ENCODE results near the gene VTI1A.

VTI1A gene

DNA sequence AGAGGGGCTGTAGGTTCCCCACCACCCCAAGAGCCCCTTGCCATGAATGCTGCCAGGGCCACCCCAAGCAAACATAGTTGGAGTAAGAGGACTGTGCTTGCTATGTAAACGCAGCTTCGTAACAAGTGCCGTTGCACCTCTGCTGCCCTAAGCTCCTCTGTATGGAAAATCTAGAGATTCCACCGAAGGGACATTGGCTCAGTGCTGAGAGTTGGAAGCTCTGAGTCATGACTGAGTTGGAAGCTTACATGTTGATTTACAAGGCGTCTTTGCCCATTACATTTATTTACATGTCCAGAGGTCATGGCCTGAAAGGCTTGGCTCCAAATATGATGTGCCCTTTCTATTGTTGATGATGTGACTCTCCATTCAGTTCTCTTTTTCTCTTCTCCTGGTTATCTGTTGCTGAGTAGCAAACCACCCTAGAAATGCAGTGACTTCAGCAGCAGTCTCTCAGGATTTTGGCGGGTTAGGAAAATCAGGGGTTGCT, 270.0 kb downstream of the VTI1A start:
- Histone ChIP-seq H3K9me3 (ENCODE audit: control insufficient read depth, insufficient read depth, low read depth, low read length) (no peaks in the 10 kb centered on the region), H3K27ac (ENCODE audit: extremely low read depth, low read depth, low read length) (no peak overlapping the region), H3K4me1 (ENCODE audit: control insufficient read depth, insufficient read depth, low read length) (no peaks in the 10 kb centered on the region), H3K36me3 (ENCODE audit: control insufficient read depth in 2 of 2, insufficient read depth in 1 of 2, low read length in 2 of 2) (no peaks in the 10 kb centered on the region), H3K4me3 (ENCODE audit: low read depth, low read length) (no peak overlapping the region)
- CTCF ChIA-PET, result no interaction called here
- POLR2A ChIA-PET, result no interaction called here
- no peak for TF ChIP-seq ZNF132 (tag by site-specific recombination; IDR thresholded peaks at IDR 0.05; ENCODE audit: borderline replicate concordance)
- TF ChIP-seq GLI2 (tag by site-specific recombination; IDR thresholded peaks at IDR 0.05; ENCODE audit: borderline replicate concordance, low read depth), result no peak
- TF ChIP-seq ZNF837 (tag by site-specific recombination; IDR thresholded peaks at IDR 0.05), result no peak
- no peak for TF ChIP-seq ZNF843 (tag by site-specific recombination; IDR thresholded peaks at IDR 0.05)
- no peak for TF ChIP-seq ZNF664 (tag by site-specific recombination; IDR thresholded peaks at IDR 0.05)
- no peak for TF ChIP-seq ZBTB8A (tag by site-specific recombination; IDR thresholded peaks at IDR 0.05)
- no peak for TF ChIP-seq FEZF1 (tag by site-specific recombination; IDR thresholded peaks at IDR 0.05)
- TF ChIP-seq ZEB2 (tag by site-specific recombination; IDR thresholded peaks at IDR 0.05), result no peak
- TF ChIP-seq GFI1B (tag by site-specific recombination; IDR thresholded peaks at IDR 0.05), result no peak
- no peak for TF ChIP-seq ZFHX2 (tag by site-specific recombination; conservative IDR thresholded peaks at IDR 0.05)
- TF ChIP-seq ZBTB48 (tag by site-specific recombination; IDR thresholded peaks at IDR 0.05), result no peak
- no peak for TF ChIP-seq ZNF529 (tag by site-specific recombination; IDR thresholded peaks at IDR 0.05; ENCODE audit: insufficient replicate concordance)
- no peak for TF ChIP-seq ZNF24 (tag by site-specific recombination; IDR thresholded peaks at IDR 0.05)
- no peak for TF ChIP-seq KLF10 (tag by site-specific recombination; IDR thresholded peaks at IDR 0.05)
- no peak for TF ChIP-seq ZNF629 (tag by site-specific recombination; IDR thresholded peaks at IDR 0.05)
- TF ChIP-seq KLF9 (tag by site-specific recombination; IDR thresholded peaks at IDR 0.05; ENCODE audit: low read depth), result no peak

DNA sequence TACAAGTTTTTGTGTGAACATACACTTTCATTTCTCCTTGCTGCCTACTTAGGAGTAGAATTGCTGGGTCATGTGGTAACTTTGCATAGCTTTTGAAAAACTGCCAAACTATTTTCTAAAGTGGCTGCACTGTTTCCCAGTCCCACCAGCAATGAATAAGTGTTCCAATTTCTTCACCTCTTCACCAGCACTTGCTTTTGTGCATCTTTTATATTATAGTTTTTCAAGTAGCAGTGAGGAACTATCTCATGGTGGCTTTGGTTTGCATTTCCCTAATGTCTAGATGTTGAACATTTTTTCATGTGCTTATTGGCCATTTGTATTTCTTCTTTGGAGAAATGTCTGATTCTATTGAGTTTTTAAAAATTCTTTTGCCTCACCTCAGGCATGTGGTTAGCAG, 273.2 kb downstream of the VTI1A start:
- ChIA-PET POLR2A (no interaction called here), CTCF (interaction anchor here (0.9 to 1.9 kb wide), 4 partner anchors 9 to 112 kb away, joined by 3 to 13 read pairs (median 4); no protein-coding TSS in a partner anchor)
- no peak for TF ChIP-seq ZNF16 (tag by site-specific recombination; IDR thresholded peaks at IDR 0.05; ENCODE audit: low read depth)
- peak; percentile 96 for TF ChIP-seq ZNF184 (tag by site-specific recombination; IDR thresholded peaks at IDR 0.05)
- Histone ChIP-seq H3K4me3 (ENCODE audit: low read depth, low read length) (no peak overlapping the region), H3K27ac (ENCODE audit: extremely low read depth, low read depth, low read length) (no peak overlapping the region), H3K4me1 (ENCODE audit: control insufficient read depth, insufficient read depth, low read length) (0 out of 2 replicates have a peak, but pooled peaks cover 3% of the 10 kb centered on the region), H3K36me3 (ENCODE audit: control insufficient read depth in 2 of 2, insufficient read depth in 1 of 2, low read length in 2 of 2) (no peaks in the 10 kb centered on the region), H3K9me3 (ENCODE audit: control insufficient read depth, insufficient read depth, low read depth, low read length) (no peaks in the 10 kb centered on the region)

DNA sequence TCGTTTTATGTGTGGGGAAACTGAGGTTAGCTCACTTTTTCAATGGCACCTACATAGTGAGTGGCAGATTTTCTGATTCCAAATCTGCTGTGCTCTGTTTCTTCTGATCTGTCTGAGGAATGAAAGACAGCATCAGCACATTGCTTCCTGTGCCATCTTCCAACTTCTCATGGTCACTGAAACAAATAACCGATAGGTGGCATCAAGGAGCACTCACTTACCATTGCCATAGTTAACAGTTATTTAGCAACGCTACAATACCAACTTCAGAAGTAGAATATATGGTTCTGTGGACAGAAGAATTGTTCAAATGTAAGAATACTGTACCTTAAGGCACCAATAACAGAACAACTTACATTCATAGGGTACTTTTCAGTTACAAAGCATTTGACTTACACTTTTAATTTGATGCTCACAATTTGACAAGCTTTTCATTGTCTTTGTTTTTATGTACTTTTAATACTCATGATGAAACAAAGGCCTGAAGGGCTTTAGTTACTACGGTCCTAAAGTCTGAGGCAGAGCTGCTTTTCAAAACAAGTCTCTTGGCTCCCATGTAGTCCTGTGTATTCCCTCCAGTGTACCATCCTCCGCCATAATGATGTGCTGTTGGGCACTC, 274.2 kb downstream of the VTI1A start:
- TF ChIP-seq ZNF654 (tag by site-specific recombination; IDR thresholded peaks at IDR 0.05; ENCODE audit: low read depth) (peak; percentile 7; the same call in 1 of the 2 replicates), KLF10 (tag by site-specific recombination; IDR thresholded peaks at IDR 0.05) (no peak)
- TF ChIP-seq, protein P1, sequence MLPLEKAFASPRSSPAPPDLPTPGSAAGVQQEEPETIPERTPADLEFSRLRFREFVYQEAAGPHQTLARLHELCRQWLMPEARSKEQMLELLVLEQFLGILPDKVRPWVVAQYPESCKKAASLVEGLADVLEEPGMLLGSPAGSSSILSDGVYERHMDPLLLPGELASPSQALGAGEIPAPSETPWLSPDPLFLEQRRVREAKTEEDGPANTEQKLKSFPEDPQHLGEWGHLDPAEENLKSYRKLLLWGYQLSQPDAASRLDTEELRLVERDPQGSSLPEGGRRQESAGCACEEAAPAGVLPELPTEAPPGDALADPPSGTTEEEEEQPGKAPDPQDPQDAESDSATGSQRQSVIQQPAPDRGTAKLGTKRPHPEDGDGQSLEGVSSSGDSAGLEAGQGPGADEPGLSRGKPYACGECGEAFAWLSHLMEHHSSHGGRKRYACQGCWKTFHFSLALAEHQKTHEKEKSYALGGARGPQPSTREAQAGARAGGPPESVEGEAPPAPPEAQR (tag by site-specific recombination; IDR thresholded peaks at IDR 0.05), result no peak
- ChIA-PET POLR2A (no interaction called here), CTCF (interaction anchor here (0.6 to 1.9 kb wide), 10 partner anchors 8 to 353 kb away, joined by 3 to 13 read pairs (median 3); no protein-coding TSS in a partner anchor)
- Histone ChIP-seq H3K9me3 (ENCODE audit: control insufficient read depth, insufficient read depth, low read depth, low read length) (no peaks in the 10 kb centered on the region), H3K36me3 (ENCODE audit: control insufficient read depth in 2 of 2, insufficient read depth in 1 of 2, low read length in 2 of 2) (no peaks in the 10 kb centered on the region), H3K4me3 (ENCODE audit: low read depth, low read length) (no peak overlapping the region), H3K4me1 (ENCODE audit: control insufficient read depth, insufficient read depth, low read length) (0 out of 2 replicates have a peak, but pooled peaks cover 3% of the 10 kb centered on the region), H3K27ac (ENCODE audit: extremely low read depth, low read depth, low read length) (no peak overlapping the region)
